Trophoblast cell (in vitro differentiated cells and primary cell): Measurements from ENCODE around the gene IKBIP.

ENCODE experiments used
- DNase-seq, 2 donors: peaks; one replicate each; pipeline ENCODE4 v3.0.0-alpha.2; 2016
- H2AFZ ChIP-seq: 2 replicates; pipeline ENCODE4 v1.6.1; 2013; ENCODE audit warnings: low read length, moderate library complexity, mild to moderate bottlenecking; ENCODE audit not compliant: insufficient read depth, poor library complexity
- H2AK5ac ChIP-seq: 2 replicates; pipeline ENCODE4 v1.6.1; 2013; ENCODE audit warnings: mild to moderate bottlenecking, low read length
- H2BK120ac ChIP-seq: 2 replicates; pipeline ENCODE4 v1.6.1; 2013; ENCODE audit warnings: low read length, mild to moderate bottlenecking, moderate library complexity; ENCODE audit not compliant: insufficient read depth, poor library complexity
- H2BK12ac ChIP-seq: 2 replicates; pipeline ENCODE4 v1.6.1; 2013; ENCODE audit warnings: mild to moderate bottlenecking, low read length, moderate library complexity
- H2BK5ac ChIP-seq: 2 replicates; pipeline ENCODE4 v1.6.1; 2013; ENCODE audit warnings: low read length, low read depth, moderate library complexity, mild to moderate bottlenecking; ENCODE audit not compliant: poor library complexity
- H3K14ac ChIP-seq: 2 replicates; pipeline ENCODE4 v1.6.1; 2013; ENCODE audit warnings: mild to moderate bottlenecking, low read length
- H3K18ac ChIP-seq: 2 replicates; pipeline ENCODE4 v1.6.1; 2013; ENCODE audit warnings: mild to moderate bottlenecking, low read length
- H3K23ac ChIP-seq: 2 replicates; pipeline ENCODE4 v1.6.1; 2013; ENCODE audit warnings: low read length
- H3K27ac ChIP-seq: 2 replicates; pipeline ENCODE4 v1.5.1; 2013; ENCODE audit warnings: low read depth, mild to moderate bottlenecking, inconsistent platforms, low read length, moderate library complexity
- H3K27me3 ChIP-seq: 2 replicates; pipeline ENCODE4 v1.6.1; 2013; ENCODE audit warnings: inconsistent platforms, mild to moderate bottlenecking, low read length, moderate library complexity; ENCODE audit not compliant: insufficient read depth
- H3K36me3 ChIP-seq, 2 experiments: 1 replicate in 1 of 2; 2 replicates in 1 of 2; pipeline ENCODE4 v1.6.1; 2013; ENCODE audit warnings: low read length in 2 of 2, mild to moderate bottlenecking in 2 of 2, moderate library complexity in 1 of 2; ENCODE audit not compliant: insufficient read depth in 2 of 2, control insufficient read depth in 1 of 2
- H3K4ac ChIP-seq: 2 replicates; pipeline ENCODE4 v1.6.1; 2013; ENCODE audit warnings: low read depth, mild to moderate bottlenecking, low read length, moderate library complexity
- H3K4me1 ChIP-seq, 2 experiments: 1 replicate in 1 of 2; 2 replicates in 1 of 2; pipeline ENCODE4 v1.6.1; 2013; ENCODE audit warnings: low read length in 2 of 2, mild to moderate bottlenecking in 2 of 2, moderate library complexity in 1 of 2; ENCODE audit not compliant: insufficient read depth in 2 of 2, control insufficient read depth in 1 of 2
- H3K4me2 ChIP-seq: 2 replicates; pipeline ENCODE4 v1.6.1; 2013; ENCODE audit warnings: inconsistent platforms, mild to moderate bottlenecking, low read length, moderate library complexity
- H3K4me3 ChIP-seq: 2 replicates; pipeline ENCODE4 v1.5.1; 2013; ENCODE audit warnings: mild to moderate bottlenecking, low read depth, low read length, inconsistent platforms
- H3K79me1 ChIP-seq: one replicate; pipeline ENCODE4 v1.6.1; 2013; ENCODE audit warnings: low read length
- H3K79me2 ChIP-seq: 2 replicates; pipeline ENCODE4 v1.6.1; 2013; ENCODE audit warnings: low read length, mild to moderate bottlenecking; ENCODE audit not compliant: control insufficient read depth, insufficient read depth, poor library complexity
- H3K9ac ChIP-seq: 2 replicates; pipeline ENCODE4 v1.6.1; 2013; ENCODE audit warnings: mild to moderate bottlenecking, low read length
- H3K9me3 ChIP-seq: 2 replicates; pipeline ENCODE4 v1.6.1; 2013; ENCODE audit warnings: low read depth, mild to moderate bottlenecking, control low read depth, inconsistent platforms, low read length; ENCODE audit not compliant: insufficient read depth
- H4K12ac ChIP-seq: 2 replicates; pipeline ENCODE4 v1.6.1; 2013; ENCODE audit warnings: low read depth, mild to moderate bottlenecking, low read length, moderate library complexity
- H4K8ac ChIP-seq: 2 replicates; pipeline ENCODE4 v1.6.1; 2013; ENCODE audit warnings: low read depth, mild to moderate bottlenecking, low read length, moderate library complexity
- H4K91ac ChIP-seq: one replicate; pipeline ENCODE4 v1.6.1; 2013; ENCODE audit warnings: low read depth, mild to moderate bottlenecking, low read length, moderate library complexity
- WGBS: extraction: QIAGEN DNeasy Blood & Tissue Kit; methylation state at CpG from one replicate; pipeline ENCODE4 v1.1.7; 2013; ENCODE audit warnings: missing lambda C conversion rate; ENCODE audit not compliant: insufficient read length, insufficient coverage; ENCODE audit errors: extremely low coverage; 5-methylcytosine and 5-hydroxymethylcytosine counted together

The IKBIP gene

GRCh38 chr12:98679611-98680005 lies 35.0 kb upstream of the IKBIP start:
- H2AK5ac ChIP-seq = no peak overlapping the region
- H3K4ac ChIP-seq = no peak overlapping the region
- no peaks in the 10 kb centered on the region for H3K4me1 ChIP-seq
- no peak for DNase-seq
- no peaks in the 10 kb centered on the region for H3K79me1 ChIP-seq
- H2BK120ac ChIP-seq = no peak overlapping the region
- no peak overlapping the region for H3K9ac ChIP-seq
- peaks cover 22 to 28% of the 10 kb centered on the region in 2 experiments for H3K36me3 ChIP-seq
- no peaks in the 10 kb centered on the region for H3K9me3 ChIP-seq
- no peak overlapping the region for H3K27ac ChIP-seq
- no peak overlapping the region for H3K4me2 ChIP-seq
- no peak overlapping the region for H3K23ac ChIP-seq
- H3K4me3 ChIP-seq = no peak overlapping the region
- H3K79me2 ChIP-seq = no peaks in the 10 kb centered on the region
- no peak overlapping the region for H2BK5ac ChIP-seq
- no CpG with 5 or more reads among the region's 15 CpGs for WGBS
- H4K12ac ChIP-seq = no peak overlapping the region
- H3K18ac ChIP-seq = no peak overlapping the region
- no peak overlapping the region for H4K91ac ChIP-seq
- no peaks in the 10 kb centered on the region for H3K27me3 ChIP-seq
- no peak overlapping the region for H2BK12ac ChIP-seq
- H2AFZ ChIP-seq = no peak overlapping the region
- H4K8ac ChIP-seq = no peak overlapping the region
- H3K14ac ChIP-seq = no peak overlapping the region

- no peak for DNase-seq
- H3K9ac ChIP-seq = no peak overlapping the region
- H3K36me3 ChIP-seq = peaks cover 22 to 28% of the 10 kb centered on the region in 2 experiments
- H3K4me3 ChIP-seq = no peak overlapping the region
- no peak overlapping the region for H3K4me2 ChIP-seq
- no peak overlapping the region for H2AFZ ChIP-seq
- H3K27ac ChIP-seq = no peak overlapping the region
- H2AK5ac ChIP-seq = no peak overlapping the region
- H3K18ac ChIP-seq = no peak overlapping the region
- H2BK120ac ChIP-seq = no peak overlapping the region
- no peak overlapping the region for H2BK12ac ChIP-seq
- no peaks in the 10 kb centered on the region for H3K79me1 ChIP-seq
- H2BK5ac ChIP-seq = no peak overlapping the region
- no CpG with 5 or more reads among the region's 7 CpGs for WGBS
- no peak overlapping the region for H4K91ac ChIP-seq
- H3K27me3 ChIP-seq = no peaks in the 10 kb centered on the region
- no peak overlapping the region for H3K14ac ChIP-seq
- no peaks in the 10 kb centered on the region for H3K79me2 ChIP-seq
- H3K4me1 ChIP-seq = no peaks in the 10 kb centered on the region
- no peak overlapping the region for H3K4ac ChIP-seq
- H3K23ac ChIP-seq = no peak overlapping the region
- no peak overlapping the region for H4K12ac ChIP-seq
- H3K9me3 ChIP-seq = no peaks in the 10 kb centered on the region
- H4K8ac ChIP-seq = no peak overlapping the region
Measured at GRCh38 chr12:98678946-98679610, 34.5 kb upstream of the IKBIP start.

DNA sequence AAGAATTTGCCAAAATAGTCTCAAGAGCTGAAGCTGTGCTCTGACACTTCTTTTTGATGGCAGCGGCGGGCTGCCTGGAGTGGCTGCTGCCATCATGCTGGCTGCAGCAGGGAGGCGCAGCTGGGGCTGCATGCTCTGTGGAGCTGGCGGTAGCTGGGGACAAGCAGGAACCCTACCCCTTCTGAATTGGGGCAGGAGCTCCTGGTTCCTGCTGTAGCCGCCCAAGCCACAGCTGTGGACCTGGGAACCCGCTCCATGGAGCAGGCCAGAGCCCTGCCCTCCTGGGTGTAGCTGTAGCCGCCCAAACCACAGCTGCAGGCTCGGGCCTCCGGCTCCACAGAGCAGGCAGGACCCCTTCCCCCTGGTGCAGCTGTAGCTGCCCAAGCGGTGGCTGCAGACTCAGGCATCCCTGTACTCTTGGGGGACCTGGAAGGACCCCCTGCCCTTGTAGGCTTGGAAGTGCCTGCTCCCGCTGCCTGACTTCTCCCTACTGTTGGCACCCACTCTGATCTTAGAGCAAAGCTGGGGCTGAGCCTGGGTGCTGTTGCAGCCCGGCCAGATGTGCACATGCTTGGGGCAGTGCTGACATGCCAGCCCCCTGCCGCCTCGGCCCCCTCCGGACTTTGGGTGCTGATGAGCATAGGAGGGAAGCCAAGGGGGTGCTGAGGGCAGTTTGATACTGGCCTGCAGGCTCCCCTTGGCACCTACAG lies 33.8 kb upstream of the IKBIP start:
- DNase-seq = no peak
- Histone ChIP-seq H3K14ac (no peak overlapping the region), H2BK120ac (no peak overlapping the region), H2BK5ac (no peak overlapping the region), H3K36me3 (peaks cover 22 to 26% of the 10 kb centered on the region in 2 experiments), H3K79me1 (no peaks in the 10 kb centered on the region), H3K4ac (no peak overlapping the region), H4K8ac (no peak overlapping the region), H3K9me3 (no peaks in the 10 kb centered on the region), H3K4me1 (no peaks in the 10 kb centered on the region), H3K4me2 (no peak overlapping the region), H4K12ac (peak overlapping the region; percentile 13), H3K23ac (no peak overlapping the region), H3K27ac (no peak overlapping the region), H2BK12ac (no peak overlapping the region), H3K18ac (no peak overlapping the region), H3K27me3 (no peaks in the 10 kb centered on the region), H3K4me3 (peak overlapping the region; percentile 15), H3K79me2 (no peaks in the 10 kb centered on the region), H2AK5ac (no peak overlapping the region), H4K91ac (no peak overlapping the region), H3K9ac (no peak overlapping the region), H2AFZ (no peak overlapping the region)
- WGBS = no CpG with 5 or more reads among the region's 15 CpGs

GRCh38 chr12:98674841-98675240 lies 30.3 kb upstream of the IKBIP start:
- Histone ChIP-seq H3K79me2 (no peaks in the 10 kb centered on the region), H2BK5ac (no peak overlapping the region), H3K27me3 (no peaks in the 10 kb centered on the region), H3K18ac (no peak overlapping the region), H3K9ac (no peak overlapping the region), H4K12ac (no peak overlapping the region), H4K8ac (no peak overlapping the region), H3K4me2 (no peak overlapping the region), H3K4me3 (no peak overlapping the region), H2BK12ac (no peak overlapping the region), H3K27ac (no peak overlapping the region), H3K4me1 (no peaks in the 10 kb centered on the region), H2BK120ac (no peak overlapping the region), H4K91ac (no peak overlapping the region), H2AK5ac (no peak overlapping the region), H3K14ac (no peak overlapping the region), H2AFZ (no peak overlapping the region), H3K4ac (no peak overlapping the region), H3K79me1 (no peaks in the 10 kb centered on the region), H3K36me3 (peaks cover 24 to 27% of the 10 kb centered on the region in 2 experiments), H3K9me3 (no peaks in the 10 kb centered on the region), H3K23ac (no peak overlapping the region)
- DNase-seq = no peak
